ENCODE measurements around the gene DUOXA2.
"Not testable (repeated sequence)": the region's sequence is repeated elsewhere in the genome, so short reads cannot be mapped to it uniquely, and the experiment has no call there.

DNA sequence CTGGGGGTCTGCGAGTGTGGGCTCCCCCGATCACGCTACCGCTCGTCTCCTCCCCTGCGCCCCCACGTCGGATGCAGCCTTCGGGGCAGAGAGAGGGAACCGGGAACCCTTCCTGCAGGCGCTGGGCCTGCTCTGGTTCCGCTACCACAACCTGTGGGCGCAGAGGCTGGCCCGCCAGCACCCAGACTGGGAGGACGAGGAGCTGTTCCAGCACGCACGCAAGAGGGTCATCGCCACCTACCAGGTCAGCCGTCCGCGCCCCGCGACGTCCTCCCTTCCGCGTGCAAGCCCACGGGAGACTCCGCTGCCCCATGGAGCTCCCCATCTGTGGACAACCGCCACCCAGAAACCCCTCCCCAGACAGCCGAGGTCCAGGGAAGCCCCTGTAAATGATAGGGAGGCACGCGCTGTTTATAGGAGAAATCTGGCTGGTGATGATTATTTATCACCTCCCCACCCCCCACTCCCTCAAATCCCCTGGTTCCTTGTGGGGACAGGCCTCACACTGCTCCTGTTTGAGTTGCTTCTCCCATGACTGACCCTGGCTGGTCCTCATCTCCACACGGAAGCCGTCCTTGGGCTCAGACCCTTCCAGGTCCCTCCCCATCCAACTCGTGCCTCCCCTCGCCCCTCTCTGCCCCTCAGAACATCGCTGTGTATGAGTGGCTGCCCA is 21.7 kb downstream of the DUOXA2 start:
- TF ChIP-seq MXI1 (conservative IDR thresholded peaks at IDR 0.05; ENCODE audit: poor library complexity, severe bottlenecking); EZH2 (IDR thresholded peaks at IDR 0.05; ENCODE audit: borderline replicate concordance, insufficient read depth, low read length, poor library complexity, severe bottlenecking); EP300 (conservative IDR thresholded peaks at IDR 0.05; ENCODE audit: poor library complexity, severe bottlenecking); RAD21 (conservative IDR thresholded peaks at IDR 0.05); TAF1 (IDR thresholded peaks at IDR 0.05; ENCODE audit: low read depth): not testable (repeated sequence)
- TF ChIP-seq, protein P1, sequence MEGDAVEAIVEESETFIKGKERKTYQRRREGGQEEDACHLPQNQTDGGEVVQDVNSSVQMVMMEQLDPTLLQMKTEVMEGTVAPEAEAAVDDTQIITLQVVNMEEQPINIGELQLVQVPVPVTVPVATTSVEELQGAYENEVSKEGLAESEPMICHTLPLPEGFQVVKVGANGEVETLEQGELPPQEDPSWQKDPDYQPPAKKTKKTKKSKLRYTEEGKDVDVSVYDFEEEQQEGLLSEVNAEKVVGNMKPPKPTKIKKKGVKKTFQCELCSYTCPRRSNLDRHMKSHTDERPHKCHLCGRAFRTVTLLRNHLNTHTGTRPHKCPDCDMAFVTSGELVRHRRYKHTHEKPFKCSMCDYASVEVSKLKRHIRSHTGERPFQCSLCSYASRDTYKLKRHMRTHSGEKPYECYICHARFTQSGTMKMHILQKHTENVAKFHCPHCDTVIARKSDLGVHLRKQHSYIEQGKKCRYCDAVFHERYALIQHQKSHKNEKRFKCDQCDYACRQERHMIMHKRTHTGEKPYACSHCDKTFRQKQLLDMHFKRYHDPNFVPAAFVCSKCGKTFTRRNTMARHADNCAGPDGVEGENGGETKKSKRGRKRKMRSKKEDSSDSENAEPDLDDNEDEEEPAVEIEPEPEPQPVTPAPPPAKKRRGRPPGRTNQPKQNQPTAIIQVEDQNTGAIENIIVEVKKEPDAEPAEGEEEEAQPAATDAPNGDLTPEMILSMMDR (IDR thresholded peaks at IDR 0.05; ENCODE audit: poor library complexity, severe bottlenecking) = not testable (repeated sequence)
- TF ChIP-seq, protein P2, sequence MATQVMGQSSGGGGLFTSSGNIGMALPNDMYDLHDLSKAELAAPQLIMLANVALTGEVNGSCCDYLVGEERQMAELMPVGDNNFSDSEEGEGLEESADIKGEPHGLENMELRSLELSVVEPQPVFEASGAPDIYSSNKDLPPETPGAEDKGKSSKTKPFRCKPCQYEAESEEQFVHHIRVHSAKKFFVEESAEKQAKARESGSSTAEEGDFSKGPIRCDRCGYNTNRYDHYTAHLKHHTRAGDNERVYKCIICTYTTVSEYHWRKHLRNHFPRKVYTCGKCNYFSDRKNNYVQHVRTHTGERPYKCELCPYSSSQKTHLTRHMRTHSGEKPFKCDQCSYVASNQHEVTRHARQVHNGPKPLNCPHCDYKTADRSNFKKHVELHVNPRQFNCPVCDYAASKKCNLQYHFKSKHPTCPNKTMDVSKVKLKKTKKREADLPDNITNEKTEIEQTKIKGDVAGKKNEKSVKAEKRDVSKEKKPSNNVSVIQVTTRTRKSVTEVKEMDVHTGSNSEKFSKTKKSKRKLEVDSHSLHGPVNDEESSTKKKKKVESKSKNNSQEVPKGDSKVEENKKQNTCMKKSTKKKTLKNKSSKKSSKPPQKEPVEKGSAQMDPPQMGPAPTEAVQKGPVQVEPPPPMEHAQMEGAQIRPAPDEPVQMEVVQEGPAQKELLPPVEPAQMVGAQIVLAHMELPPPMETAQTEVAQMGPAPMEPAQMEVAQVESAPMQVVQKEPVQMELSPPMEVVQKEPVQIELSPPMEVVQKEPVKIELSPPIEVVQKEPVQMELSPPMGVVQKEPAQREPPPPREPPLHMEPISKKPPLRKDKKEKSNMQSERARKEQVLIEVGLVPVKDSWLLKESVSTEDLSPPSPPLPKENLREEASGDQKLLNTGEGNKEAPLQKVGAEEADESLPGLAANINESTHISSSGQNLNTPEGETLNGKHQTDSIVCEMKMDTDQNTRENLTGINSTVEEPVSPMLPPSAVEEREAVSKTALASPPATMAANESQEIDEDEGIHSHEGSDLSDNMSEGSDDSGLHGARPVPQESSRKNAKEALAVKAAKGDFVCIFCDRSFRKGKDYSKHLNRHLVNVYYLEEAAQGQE (IDR thresholded peaks at IDR 0.05; ENCODE audit: borderline replicate concordance) = not testable (repeated sequence)
